OCI-LY7 (cell line): ENCODE data around the gene RBMS1. TPM values are rescaled to one million over a fixed set of nuclear protein-coding genes. Genes with fewer than 3 reads are reported as not detected.

Source experiments
- BruUV-seq: library from RNA; stranded (reverse); fragments of 400-500 nt; replicated peaks from 2 replicates; lab custom pipeline; 2021; lab: Mats Ljungman, UMichigan
- CTCF ChIA-PET: fragments of 300-600 bp; sonication (Branson Sonifier 250); formaldehyde crosslinking; loops from one replicate; lab custom pipeline; 2022; ENCODE audit warnings: antibody characterized with exemption; ENCODE audit not compliant: unreplicated experiment; lab: Charles Lee
- POLR2A ChIA-PET: fragments of 300-600 bp; sonication (Branson Sonifier 250); formaldehyde crosslinking; loops from one replicate; lab custom pipeline; 2022; ENCODE audit warnings: antibody characterized with exemption; lab: Charles Lee
- DNase-seq: peaks from one replicate; pipeline ENCODE4 v3.0.0-alpha.2; 2015; ENCODE audit warnings: low spot score
- H2AFZ ChIP-seq: fragments of 200-600 bp; sonication (generic), shearing (Covaris generic); 2 replicates; pipeline ENCODE4 v1.6.1; 2014; ENCODE audit warnings: mild to moderate bottlenecking, antibody characterized with exemption, low read length, moderate library complexity
- H3K27ac ChIP-seq: fragments of 200-600 bp; sonication (generic); 2 replicates; pipeline ENCODE4 v1.5.1; 2014; ENCODE audit warnings: mixed run types, low read depth, mild to moderate bottlenecking, moderate library complexity, low read length, inconsistent platforms; ENCODE audit not compliant: poor library complexity, severe bottlenecking
- H3K36me3 ChIP-seq: fragments of 200-600 bp; sonication (generic); 2 replicates; pipeline ENCODE4 v1.6.1; 2014; ENCODE audit warnings: mild to moderate bottlenecking, antibody characterized with exemption, low read length, moderate library complexity, mixed read lengths; ENCODE audit not compliant: insufficient read depth
- H3K4me1 ChIP-seq: fragments of 200-600 bp; sonication (generic); 2 replicates; pipeline ENCODE4 v1.5.1; 2014; ENCODE audit warnings: mild to moderate bottlenecking, low read length; ENCODE audit not compliant: insufficient read depth, poor library complexity, severe bottlenecking
- H3K4me2 ChIP-seq: fragments of 200-600 bp; sonication (generic); 2 replicates; pipeline ENCODE4 v1.6.1; 2014; ENCODE audit warnings: mild to moderate bottlenecking, low read length
- H3K4me3 ChIP-seq: fragments of 200-600 bp; sonication (generic); 2 replicates; pipeline ENCODE4 v1.5.1; 2014; ENCODE audit warnings: mild to moderate bottlenecking, low read depth, low read length; ENCODE audit not compliant: poor library complexity, severe bottlenecking
- H3K79me2 ChIP-seq: fragments of 200-600 bp; sonication (generic); 2 replicates; pipeline ENCODE4 v1.6.1; 2016; ENCODE audit warnings: low read depth, mild to moderate bottlenecking, low read length, moderate library complexity, mixed read lengths; ENCODE audit not compliant: insufficient read depth
- H3K9me2 ChIP-seq: fragments of 200-600 bp; sonication (generic); 2 replicates; pipeline ENCODE4 v1.6.1; 2016; ENCODE audit warnings: mild to moderate bottlenecking, low read length, mixed read lengths; ENCODE audit not compliant: insufficient read depth
- H3K9me3 ChIP-seq: fragments of 200-600 bp; sonication (generic); 2 replicates; pipeline ENCODE4 v1.6.1; 2014; ENCODE audit warnings: mild to moderate bottlenecking, mixed run types, low read length, mixed read lengths
- H4K20me1 ChIP-seq: fragments of 200-600 bp; sonication (generic); 2 replicates; pipeline ENCODE4 v1.6.1; 2014; ENCODE audit warnings: mild to moderate bottlenecking, antibody characterized with exemption, low read length, moderate library complexity, mixed read lengths; ENCODE audit not compliant: insufficient read depth
- CTCF ChIP-seq: fragments of 200-600 bp; sonication (generic); conservative IDR thresholded peaks from 2 replicates; pipeline ENCODE4 v1.5.1; 2014; ENCODE audit warnings: mild to moderate bottlenecking, antibody characterized with exemption, low read length, moderate library complexity, mixed read lengths
- EZH2phosphoT487 ChIP-seq: fragments of 200-600 bp; sonication (generic); IDR thresholded peaks from 2 replicates; pipeline ENCODE4 v1.6.1; 2018; ENCODE audit warnings: low read depth, borderline replicate concordance, mild to moderate bottlenecking, mixed run types, antibody characterized with exemption, low read length, moderate library complexity, mixed read lengths
- intact Hi-C: fragments of 100-400 bp; cut with micrococcal nuclease; formaldehyde crosslinking; loops from one replicate; pipeline ENCODE4 v1.10.0; 2022; ENCODE audit not compliant: unreplicated experiment
- total RNA-seq, 2 experiments: library from RNA; depleted of rRNA in 1 of 2; stranded (reverse); fragments of >200 nt in 1 of 2; shearing (Covaris generic) in 1 of 2; gene quantifications; 2 replicates each; pipeline ENCODE4 v1.2.3, GENCODE V29; 2014 to 2022

Gene RBMS1
- total RNA-seq, 2 experiments from 2014 or later, result 29.5 to 35.7 TPM

GRCh38 chr2:160428405-160428763, 65.2 kb downstream of the RBMS1 start:
- H3K79me2 ChIP-seq, result no peaks in the 10 kb centered on the region
- POLR2A ChIA-PET, result interaction anchor here (0.6 to 3.4 kb wide), 14 partner anchors 9 to 650 kb away, joined by 3 to 33 read pairs (median 4); no protein-coding TSS in a partner anchor
- peaks cover 9% of the 10 kb centered on the region for H3K9me3 ChIP-seq
- TF ChIP-seq CTCF (no peak), EZH2phosphoT487 (no peak)
- DNase-seq, result no peak
- peak overlapping the region; percentile 35 for H3K4me3 ChIP-seq
- H3K27ac ChIP-seq, result peak overlapping the region; percentile 63
- peak overlapping the region; percentile 73 for H2AFZ ChIP-seq
- H3K36me3 ChIP-seq, result no peaks in the 10 kb centered on the region; the same call in 1 of the 2 replicates
- H3K9me2 ChIP-seq, result no peaks in the 10 kb centered on the region
- peak overlapping the region; percentile 66 for H3K4me2 ChIP-seq
- CTCF ChIA-PET, result interaction anchor here (1.1 kb wide), 1 partner anchor 33 kb away, joined by 3 read pairs; no protein-coding TSS in a partner anchor
- no peaks in the 10 kb centered on the region for H4K20me1 ChIP-seq
- intact Hi-C loops, result loop anchor here (5.0 kb wide), 1 partner anchor 274 kb away; no protein-coding TSS in a partner anchor
- H3K4me1 ChIP-seq, result peaks cover 34% of the 10 kb centered on the region
- no TSS peak for BruUV-seq

- TF ChIP-seq CTCF (no peak), EZH2phosphoT487 (no peak)
- DNase-seq, result peak; percentile 74
- Histone ChIP-seq H2AFZ (peak overlapping the region; percentile 73), H3K9me3 (peaks cover 9% of the 10 kb centered on the region), H3K36me3 (no peaks in the 10 kb centered on the region; the same call in 1 of the 2 replicates), H3K4me2 (peak overlapping the region; percentile 66), H3K4me1 (peaks cover 35% of the 10 kb centered on the region), H3K4me3 (peak overlapping the region; percentile 35), H3K79me2 (no peaks in the 10 kb centered on the region), H3K27ac (peak overlapping the region; percentile 63), H3K9me2 (no peaks in the 10 kb centered on the region), H4K20me1 (no peaks in the 10 kb centered on the region)
- BruUV-seq, result no TSS peak
- POLR2A ChIA-PET, result interaction anchor here (0.6 to 3.4 kb wide), 12 partner anchors 9 to 357 kb away, joined by 3 to 33 read pairs (median 4); no protein-coding TSS in a partner anchor
- intact Hi-C loops, result loop anchor here (5.0 kb wide), 1 partner anchor 274 kb away; no protein-coding TSS in a partner anchor
- CTCF ChIA-PET, result interaction anchor here (1.1 kb wide), 1 partner anchor 33 kb away, joined by 3 read pairs; no protein-coding TSS in a partner anchor
Measured at GRCh38 chr2:160427629-160428404, 65.8 kb downstream of the RBMS1 start.
